ENCODE results near the gene PTPRN2.
"Not testable (repeated sequence)": the region's sequence is repeated elsewhere in the genome, so short reads cannot be mapped to it uniquely, and the experiment has no call there.

PTPRN2 gene

GRCh38 chr7:158508802-158509385, 78.7 kb downstream of the PTPRN2 start:
- no peak for DNase-seq

- not testable (repeated sequence) for DNase-seq
Measured at GRCh38 chr7:158508321-158508720, 79.3 kb downstream of the PTPRN2 start.

- no peak for DNase-seq
Measured at GRCh38 chr7:158507917-158508316, 79.7 kb downstream of the PTPRN2 start.

GRCh38 chr7:158507175-158507574, 80.4 kb downstream of the PTPRN2 start:
- not testable (repeated sequence) for DNase-seq

GRCh38 chr7:158506626-158507025, 81.0 kb downstream of the PTPRN2 start:
- no peak for DNase-seq

- no peak for DNase-seq
Measured at GRCh38 chr7:158505683-158506082, 81.9 kb downstream of the PTPRN2 start.

GRCh38 chr7:158502068-158502750, 85.4 kb downstream of the PTPRN2 start:
- no peak for DNase-seq

- no peak for DNase-seq
Measured at GRCh38 chr7:158501393-158502067, 86.1 kb downstream of the PTPRN2 start.

- DNase-seq, result no peak
Measured at GRCh38 chr7:158500651-158501052, 87.0 kb downstream of the PTPRN2 start.

- no peak for DNase-seq
Measured at GRCh38 chr7:158499082-158499455, 88.6 kb downstream of the PTPRN2 start.

- no peak for DNase-seq
Measured at GRCh38 chr7:158498443-158499081, 89.1 kb downstream of the PTPRN2 start.

GRCh38 chr7:158497627-158498026, 90.0 kb downstream of the PTPRN2 start:
- DNase-seq, result no peak

GRCh38 chr7:158495786-158496185, 91.8 kb downstream of the PTPRN2 start:
- DNase-seq, result no peak

GRCh38 chr7:158495216-158495615, 92.4 kb downstream of the PTPRN2 start:
- no peak for DNase-seq

- DNase-seq, result no peak
Measured at GRCh38 chr7:158494643-158495042, 93.0 kb downstream of the PTPRN2 start.

- no peak for DNase-seq
Measured at GRCh38 chr7:158494162-158494586, 93.4 kb downstream of the PTPRN2 start.

GRCh38 chr7:158492367-158492764, 95.3 kb downstream of the PTPRN2 start:
- no peak for DNase-seq

GRCh38 chr7:158491094-158491493, 96.5 kb downstream of the PTPRN2 start:
- DNase-seq, result no peak

- no peak for DNase-seq
Measured at GRCh38 chr7:158490171-158490782, 97.3 kb downstream of the PTPRN2 start.

GRCh38 chr7:158489462-158490155, 98.0 kb downstream of the PTPRN2 start:
- no peak for DNase-seq

- no peak for DNase-seq
Measured at GRCh38 chr7:158488181-158488971, 99.2 kb downstream of the PTPRN2 start.

- DNase-seq, result no peak
Measured at GRCh38 chr7:158487631-158488151, 99.9 kb downstream of the PTPRN2 start.
